Epithelial cell of esophagus (primary cell): ENCODE results near the gene FIGNL1.

Source experiments
- DNase-seq: peaks from one replicate; pipeline ENCODE4 v3.0.0; 2010; ENCODE audit warnings: low read depth
- H3K4me3 ChIP-seq: 2 replicates; pipeline ENCODE4 v1.5.1; 2011; ENCODE audit warnings: mild to moderate bottlenecking, low read length, control low read depth
- CTCF ChIP-seq: IDR thresholded peaks from 2 replicates; pipeline ENCODE4 v1.5.1; 2011; ENCODE audit warnings: low read depth, mild to moderate bottlenecking, low read length, control low read depth, inconsistent platforms; ENCODE audit not compliant: insufficient read depth; ENCODE audit errors: missing control alignments

FIGNL1 gene

DNA sequence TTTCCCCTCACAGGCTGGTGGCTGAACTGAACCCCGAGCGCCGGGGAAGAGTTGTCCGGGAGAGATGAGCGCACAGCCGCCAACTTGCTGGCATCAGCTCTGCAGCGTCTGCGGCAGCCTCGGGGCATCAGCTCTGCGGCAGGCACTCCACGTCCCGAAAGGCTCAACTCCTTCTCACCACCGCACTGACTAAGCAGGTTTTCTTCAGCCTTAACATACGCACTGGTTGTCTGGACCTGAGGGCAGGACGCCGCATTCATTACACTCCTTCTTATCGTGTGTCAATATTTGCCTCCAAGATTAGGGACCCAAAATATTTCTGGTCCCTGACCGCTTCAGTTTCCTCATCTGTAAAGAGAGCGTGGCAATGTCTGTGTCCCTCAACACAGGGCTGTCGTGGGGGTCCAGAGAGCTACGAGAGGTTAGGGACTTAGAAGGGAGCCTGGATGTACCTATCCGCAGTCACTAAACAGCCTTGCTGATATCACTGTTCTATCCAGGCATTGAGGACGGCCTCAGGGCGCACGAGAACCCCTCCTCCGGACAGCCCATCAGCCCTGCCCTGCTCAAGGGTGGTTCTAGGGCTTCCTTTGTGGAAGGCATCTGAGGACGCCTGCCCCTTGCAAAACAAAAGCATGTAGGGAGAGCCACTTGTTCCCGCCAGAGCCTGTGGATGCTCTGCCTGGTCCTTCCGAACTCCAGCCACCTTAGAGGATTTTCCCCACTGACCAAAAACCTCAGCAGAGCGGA is 42.8 kb upstream of the FIGNL1 start:
- no peak for TF ChIP-seq CTCF
- DNase-seq, result no peak
- H3K4me3 ChIP-seq, result no peak overlapping the region

GRCh38 chr7:50491943-50492342 is 41.8 kb upstream of the FIGNL1 start:
- DNase-seq, result no peak
- H3K4me3 ChIP-seq, result no peak overlapping the region
- no peak for TF ChIP-seq CTCF

GRCh38 chr7:50491209-50491608 is 41.1 kb upstream of the FIGNL1 start:
- no peak overlapping the region for H3K4me3 ChIP-seq
- TF ChIP-seq CTCF, result no peak
- DNase-seq, result no peak

DNA sequence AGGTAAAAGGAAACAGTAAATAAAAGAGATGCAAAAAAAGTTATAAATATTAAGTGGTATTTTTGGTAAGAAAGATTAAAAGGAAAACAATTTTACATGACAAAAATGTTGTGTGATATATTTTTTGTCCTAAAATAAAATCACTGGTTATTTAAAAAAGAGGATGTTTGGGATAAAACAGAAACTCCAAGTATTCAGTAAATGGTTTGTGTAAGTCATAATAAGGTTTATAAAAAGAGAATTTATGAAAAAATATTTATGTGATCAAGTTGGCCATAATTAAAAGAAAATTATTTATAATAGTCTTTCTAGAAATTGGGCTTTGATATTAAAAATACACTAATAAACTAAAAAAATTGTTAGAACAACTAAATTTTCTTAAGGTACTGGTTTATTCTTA is 38.2 kb upstream of the FIGNL1 start:
- H3K4me3 ChIP-seq, result no peak overlapping the region
- DNase-seq, result no peak
- no peak for TF ChIP-seq CTCF

- H3K4me3 ChIP-seq, result no peak overlapping the region
- DNase-seq, result no peak
- TF ChIP-seq CTCF, result no peak
Observed at GRCh38 chr7:50486512-50486911, 36.4 kb upstream of the FIGNL1 start.

DNA sequence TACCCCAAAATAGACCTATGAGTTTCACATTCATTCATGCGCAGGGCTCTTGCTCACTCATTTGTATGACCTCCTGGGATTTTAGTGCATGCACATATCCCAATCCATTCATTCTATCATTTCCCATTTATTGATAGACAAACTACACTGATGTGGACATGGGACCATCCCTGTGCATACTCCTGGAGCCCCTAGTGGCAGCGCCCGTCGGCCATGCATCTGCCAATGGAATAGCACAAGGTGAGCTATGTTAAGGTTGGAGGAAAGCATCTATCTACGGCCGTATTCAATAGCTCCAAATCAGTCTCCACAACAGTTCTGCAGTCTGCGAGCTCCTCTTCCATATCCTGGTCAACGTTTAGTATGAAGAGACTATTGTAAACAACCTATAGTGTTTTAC is 31.7 kb upstream of the FIGNL1 start:
- TF ChIP-seq CTCF, result no peak
- no peak for DNase-seq
- no peak overlapping the region for H3K4me3 ChIP-seq

DNA sequence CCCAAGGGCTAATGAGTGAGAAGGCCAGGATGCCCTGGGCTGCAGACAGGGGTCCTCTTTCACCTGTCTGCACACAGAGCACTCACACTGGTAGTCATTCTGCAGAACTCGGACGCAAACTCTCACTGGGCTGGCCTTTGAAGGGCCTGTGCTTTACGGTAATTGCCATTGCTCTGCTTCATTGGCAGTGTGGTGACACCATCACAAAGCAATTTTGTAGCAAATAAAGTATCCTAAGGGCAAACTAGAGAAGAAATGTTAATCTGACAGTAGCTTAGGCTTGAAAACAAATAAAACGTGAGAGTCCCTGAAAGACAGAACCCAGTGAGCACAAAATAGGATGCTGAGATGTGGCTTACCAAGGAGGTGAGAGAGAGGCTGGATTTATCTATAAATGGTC is 30.6 kb upstream of the FIGNL1 start:
- no peak overlapping the region for H3K4me3 ChIP-seq
- no peak for DNase-seq
- TF ChIP-seq CTCF, result no peak
